ENCODE data around the gene ASPSCR1. TPM values are rescaled to one million over a fixed set of nuclear protein-coding genes. Genes with fewer than 3 reads are reported as not detected.
A peak's percentile ranks its signal among the peaks of the same experiment; 100 is the strongest.

Gene ASPSCR1
- total and polyA plus RNA-seq, 2 of the 13 experiments (the other 11 are each of a cell fraction or from before 2014, with no cell fraction given) = 274 to 314 TPM

- TF ChIP-seq CHD4 (IDR thresholded peaks at IDR 0.05; ENCODE audit: borderline replicate concordance, low read length) (no peak), MEIS2 (CRISPR knock-in tag; IDR thresholded peaks at IDR 0.05) (peak; percentile 54), ZNF605 (CRISPR knock-in tag; IDR thresholded peaks at IDR 0.05) (peak; percentile 78; the same call in 1 of the 2 replicates), ZMYM2 (CRISPR knock-in tag; IDR thresholded peaks at IDR 0.05) (peak; percentile 86; the same call in 1 of the 2 replicates), DNMT1 (CRISPR knock-in tag; IDR thresholded peaks at IDR 0.05) (no peak), ZNF142 (CRISPR knock-in tag; IDR thresholded peaks at IDR 0.05) (peak; percentile 57; the same call in 1 of the 2 replicates), RORA (CRISPR knock-in tag; IDR thresholded peaks at IDR 0.05) (no peak), NCOR1 (IDR thresholded peaks at IDR 0.05; ENCODE audit: borderline replicate concordance, low read length) (no peak), ARID2 (CRISPR knock-in tag; IDR thresholded peaks at IDR 0.05; ENCODE audit: borderline replicate concordance) (peak; percentile 47; the same call in 1 of the 2 replicates), ZNF432 (CRISPR knock-in tag; IDR thresholded peaks at IDR 0.05; ENCODE audit: borderline replicate concordance) (no peak), ZNF382 (CRISPR knock-in tag; IDR thresholded peaks at IDR 0.05; ENCODE audit: borderline replicate concordance) (no peak), MTA3 (CRISPR knock-in tag; IDR thresholded peaks at IDR 0.05) (no peak), POLR2AphosphoS5 (IDR thresholded peaks at IDR 0.05; ENCODE audit: low read depth, low read length) (peak; percentile 29; the same call in 1 of the 2 replicates)
- TF ChIP-seq, protein P1, sequence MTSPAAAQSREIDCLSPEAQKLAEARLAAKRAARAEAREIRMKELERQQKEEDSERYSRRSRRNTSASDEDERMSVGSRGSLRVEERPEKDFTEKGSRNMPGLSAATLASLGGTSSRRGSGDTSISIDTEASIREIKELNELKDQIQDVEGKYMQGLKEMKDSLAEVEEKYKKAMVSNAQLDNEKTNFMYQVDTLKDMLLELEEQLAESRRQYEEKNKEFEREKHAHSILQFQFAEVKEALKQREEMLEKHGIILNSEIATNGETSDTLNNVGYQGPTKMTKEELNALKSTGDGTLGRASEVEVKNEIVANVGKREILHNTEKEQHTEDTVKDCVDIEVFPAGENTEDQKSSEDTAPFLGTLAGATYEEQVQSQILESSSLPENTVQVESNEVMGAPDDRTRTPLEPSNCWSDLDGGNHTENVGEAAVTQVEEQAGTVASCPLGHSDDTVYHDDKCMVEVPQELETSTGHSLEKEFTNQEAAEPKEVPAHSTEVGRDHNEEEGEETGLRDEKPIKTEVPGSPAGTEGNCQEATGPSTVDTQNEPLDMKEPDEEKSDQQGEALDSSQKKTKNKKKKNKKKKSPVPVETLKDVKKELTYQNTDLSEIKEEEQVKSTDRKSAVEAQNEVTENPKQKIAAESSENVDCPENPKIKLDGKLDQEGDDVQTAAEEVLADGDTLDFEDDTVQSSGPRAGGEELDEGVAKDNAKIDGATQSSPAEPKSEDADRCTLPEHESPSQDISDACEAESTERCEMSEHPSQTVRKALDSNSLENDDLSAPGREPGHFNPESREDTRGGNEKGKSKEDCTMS (CRISPR knock-in tag; conservative IDR thresholded peaks at IDR 0.05) = no peak
- TF ChIP-seq, protein P2, sequence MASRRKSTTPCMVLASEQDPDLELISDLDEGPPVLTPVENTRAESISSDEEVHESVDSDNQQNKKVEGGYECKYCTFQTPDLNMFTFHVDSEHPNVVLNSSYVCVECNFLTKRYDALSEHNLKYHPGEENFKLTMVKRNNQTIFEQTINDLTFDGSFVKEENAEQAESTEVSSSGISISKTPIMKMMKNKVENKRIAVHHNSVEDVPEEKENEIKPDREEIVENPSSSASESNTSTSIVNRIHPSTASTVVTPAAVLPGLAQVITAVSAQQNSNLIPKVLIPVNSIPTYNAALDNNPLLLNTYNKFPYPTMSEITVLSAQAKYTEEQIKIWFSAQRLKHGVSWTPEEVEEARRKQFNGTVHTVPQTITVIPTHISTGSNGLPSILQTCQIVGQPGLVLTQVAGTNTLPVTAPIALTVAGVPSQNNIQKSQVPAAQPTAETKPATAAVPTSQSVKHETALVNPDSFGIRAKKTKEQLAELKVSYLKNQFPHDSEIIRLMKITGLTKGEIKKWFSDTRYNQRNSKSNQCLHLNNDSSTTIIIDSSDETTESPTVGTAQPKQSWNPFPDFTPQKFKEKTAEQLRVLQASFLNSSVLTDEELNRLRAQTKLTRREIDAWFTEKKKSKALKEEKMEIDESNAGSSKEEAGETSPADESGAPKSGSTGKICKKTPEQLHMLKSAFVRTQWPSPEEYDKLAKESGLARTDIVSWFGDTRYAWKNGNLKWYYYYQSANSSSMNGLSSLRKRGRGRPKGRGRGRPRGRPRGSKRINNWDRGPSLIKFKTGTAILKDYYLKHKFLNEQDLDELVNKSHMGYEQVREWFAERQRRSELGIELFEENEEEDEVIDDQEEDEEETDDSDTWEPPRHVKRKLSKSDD (CRISPR knock-in tag; IDR thresholded peaks at IDR 0.05; ENCODE audit: low read depth) = no peak; the same call in 1 of the 2 replicates
Observed at GRCh38 chr17:82003411-82004381, 26.3 kb downstream of the ASPSCR1 start (continued).
